H1 (cell line): Measurements from ENCODE around the gene FCGBP. TPM values are rescaled to one million over a fixed set of nuclear protein-coding genes. Genes with fewer than 3 reads are reported as not detected.
"Not testable (repeated sequence)": the region's sequence is repeated elsewhere in the genome, so short reads cannot be mapped to it uniquely, and the experiment has no call there.

Experiments
- CTCF ChIA-PET: fragments of 300-600 bp; sonication (Branson Sonifier 250); formaldehyde crosslinking; loops from one replicate; lab custom pipeline; 2021; ENCODE audit not compliant: partially characterized antibody; lab: Charles Lee
- POLR2A ChIA-PET: fragments of 300-600 bp; sonication (Branson Sonifier 250); formaldehyde crosslinking; loops from one replicate; lab custom pipeline; 2021; ENCODE audit warnings: inconsistent platforms; ENCODE audit not compliant: partially characterized antibody; lab: Charles Lee
- DNase-seq, 2 experiments: peaks; one replicate each; pipeline versions ENCODE4 v3.0.0 to v3.0.0-alpha.2; 2010 to 2022; ENCODE audit warnings: low spot score in 2 of 2, low read depth in 1 of 2, mixed read lengths in 1 of 2
- FAIRE-seq: peaks from 2 replicates; lab custom pipeline; 2011; peaks lifted over from hg19 to GRCh38; lab: Jason Lieb, UNC
- H2AFZ ChIP-seq: 2 replicates; pipeline ENCODE4 v1.8.1; 2012; ENCODE audit warnings: low read length, inconsistent platforms
- H2AK5ac ChIP-seq: 2 replicates; pipeline ENCODE4 v1.6.1; 2013; ENCODE audit warnings: low read depth, low read length
- H2BK120ac ChIP-seq: replicated peaks from 2 replicates; pipeline ENCODE3; 2013; ENCODE audit warnings: low read depth, low read length, inconsistent platforms
- H2BK12ac ChIP-seq: 2 replicates; pipeline ENCODE4 v1.6.1; 2013; ENCODE audit warnings: low read depth, low read length
- H2BK15ac ChIP-seq: 2 replicates; pipeline ENCODE4 v1.6.1; 2013; ENCODE audit warnings: low read length
- H2BK20ac ChIP-seq: 2 replicates; pipeline ENCODE4 v1.6.1; 2013; ENCODE audit warnings: low read length
- H2BK5ac ChIP-seq: 2 replicates; pipeline ENCODE4 v1.6.1; 2013; ENCODE audit warnings: low read depth, low read length
- H3K14ac ChIP-seq: 2 replicates; pipeline ENCODE4 v1.6.1; 2013; ENCODE audit warnings: inconsistent platforms; ENCODE audit not compliant: insufficient read length
- H3K18ac ChIP-seq: 2 replicates; pipeline ENCODE4 v1.6.1; 2013; ENCODE audit warnings: low read length; ENCODE audit errors: extremely low read depth
- H3K23ac ChIP-seq: 2 replicates; pipeline ENCODE4 v1.6.1; 2013; ENCODE audit warnings: inconsistent platforms; ENCODE audit not compliant: insufficient read length
- H3K23me2 ChIP-seq: 2 replicates; pipeline ENCODE4 v1.6.1; 2013; ENCODE audit warnings: low read depth, low read length
- H3K27ac ChIP-seq: 2 replicates; pipeline ENCODE4 v1.6.1; 2011; ENCODE audit warnings: low read depth, low read length, inconsistent platforms
- H3K27me3 ChIP-seq, 4 experiments: replicated peaks in 1 of 4; 1 replicate in 1 of 4; 2 replicates in 3 of 4; pipeline versions ENCODE4 v1.6.1 to v1.8.1; 2011 to 2013; ENCODE audit warnings: low read length in 3 of 4, mild to moderate bottlenecking in 3 of 4, inconsistent platforms in 2 of 4, mixed read lengths in 2 of 4, moderate library complexity in 1 of 4; ENCODE audit not compliant: control insufficient read depth in 3 of 4, insufficient read depth in 3 of 4; ENCODE audit errors: extremely low read depth in 1 of 4
- H3K36me3 ChIP-seq, 4 experiments: 2 replicates each; pipeline versions ENCODE4 v1.6.1 to v1.8.1; 2011 to 2013; ENCODE audit warnings: mild to moderate bottlenecking in 4 of 4, low read length in 3 of 4, moderate library complexity in 2 of 4, control low read depth in 1 of 4, inconsistent platforms in 1 of 4; ENCODE audit not compliant: insufficient read depth in 4 of 4, control insufficient read depth in 2 of 4
- H3K4ac ChIP-seq: replicated peaks from 2 replicates; pipeline ENCODE3; 2013; ENCODE audit warnings: low read length, low read depth, mixed read lengths, inconsistent platforms; ENCODE audit not compliant: insufficient read length
- H3K4me1 ChIP-seq, 4 experiments: replicated peaks in 1 of 4; 1 replicate in 1 of 4; 2 replicates in 3 of 4; pipeline versions ENCODE4 v1.6.1 to v1.8.1; 2011 to 2013; ENCODE audit warnings: low read length in 3 of 4, inconsistent platforms in 2 of 4, mixed read lengths in 1 of 4; ENCODE audit not compliant: insufficient read depth in 4 of 4, control insufficient read depth in 3 of 4
- H3K4me2 ChIP-seq, 2 experiments: 2 replicates each; pipeline versions ENCODE4 v1.6.1 to v1.8.1; 2011 to 2013; ENCODE audit warnings: low read depth in 2 of 2, low read length in 2 of 2, control low read depth in 1 of 2, inconsistent platforms in 1 of 2, mild to moderate bottlenecking in 1 of 2; ENCODE audit not compliant: insufficient read depth in 1 of 2
- H3K4me3 ChIP-seq, 4 experiments: fragments of 200-600, 300-600 bp in 1 of 4; sonication (generic), shearing (Covaris generic), sonication (Bioruptor Twin) in 1 of 4; 2 replicates each; pipeline versions ENCODE4 v1.5.1 to v1.8.1; 2011 to 2016; ENCODE audit warnings: low read length in 4 of 4, low read depth in 3 of 4, control low read depth in 2 of 4, inconsistent platforms in 2 of 4, mild to moderate bottlenecking in 2 of 4, mixed read lengths in 1 of 4, moderate library complexity in 1 of 4; ENCODE audit not compliant: insufficient read depth in 2 of 4; ENCODE audit errors: extremely low read depth in 1 of 4
- H3K56ac ChIP-seq: replicated peaks from 2 replicates; pipeline ENCODE3; 2013; ENCODE audit warnings: low read depth, mild to moderate bottlenecking, mixed read lengths, low read length, inconsistent platforms; ENCODE audit not compliant: insufficient read length
- H3K79me1 ChIP-seq: 2 replicates; pipeline ENCODE4 v1.6.1; 2013; ENCODE audit warnings: low read depth, low read length, control low read depth
- H3K79me2 ChIP-seq, 2 experiments: 2 replicates each; pipeline versions ENCODE4 v1.6.1 to v1.8.1; 2012 to 2013; ENCODE audit warnings: low read length in 2 of 2, mild to moderate bottlenecking in 2 of 2, inconsistent platforms in 1 of 2; ENCODE audit not compliant: insufficient read depth in 2 of 2, control insufficient read depth in 1 of 2
- H3K9ac ChIP-seq, 4 experiments: replicated peaks in 1 of 4; 1 replicate in 1 of 4; 2 replicates in 3 of 4; pipeline versions ENCODE4 v1.6.1 to v1.8.1; 2011 to 2013; ENCODE audit warnings: low read depth in 3 of 4, low read length in 3 of 4, control low read depth in 2 of 4, mild to moderate bottlenecking in 2 of 4, moderate library complexity in 2 of 4, inconsistent platforms in 1 of 4; ENCODE audit errors: extremely low read depth in 1 of 4
- H3K9me3 ChIP-seq, 2 experiments: 2 replicates each; pipeline versions ENCODE4 v1.6.1 to v1.8.1; 2012 to 2013; ENCODE audit warnings: mild to moderate bottlenecking in 2 of 2, moderate library complexity in 2 of 2, control low read depth in 1 of 2, inconsistent platforms in 1 of 2, low read depth in 1 of 2, low read length in 1 of 2, mixed read lengths in 1 of 2; ENCODE audit not compliant: insufficient read depth in 2 of 2
- H4K20me1 ChIP-seq, 2 experiments: replicated peaks in 1 of 2; 2 replicates each; pipeline versions ENCODE3 to v1.8.1; 2011 to 2013; ENCODE audit warnings: inconsistent platforms in 2 of 2, low read length in 2 of 2, mild to moderate bottlenecking in 1 of 2; ENCODE audit not compliant: insufficient read depth in 2 of 2, control insufficient read depth in 1 of 2
- H4K5ac ChIP-seq: 2 replicates; pipeline ENCODE4 v1.6.1; 2013; ENCODE audit warnings: low read length, low read depth, mixed read lengths, inconsistent platforms; ENCODE audit not compliant: insufficient read length
- H4K8ac ChIP-seq: 2 replicates; pipeline ENCODE4 v1.8.0; 2013; ENCODE audit warnings: mild to moderate bottlenecking, moderate library complexity, low read length, inconsistent platforms; ENCODE audit not compliant: insufficient read depth; ENCODE audit errors: extremely low read depth
- H4K91ac ChIP-seq: replicated peaks from 2 replicates; pipeline ENCODE3; 2013; ENCODE audit warnings: low read length, mixed read lengths, inconsistent platforms; ENCODE audit not compliant: insufficient read length
- CTBP2 ChIP-seq: IDR thresholded peaks from 2 replicates; pipeline ENCODE4 v1.7.0; 2011; ENCODE audit warnings: borderline replicate concordance, mild to moderate bottlenecking, moderate library complexity, mixed read lengths, low read length; ENCODE audit not compliant: insufficient read depth, insufficient read length
- GTF2F1 ChIP-seq: IDR thresholded peaks from 2 replicates; pipeline ENCODE4 v1.6.1; 2012; ENCODE audit warnings: low read depth, low read length, improper control_type of control experiment, borderline replicate concordance
- RAD21 ChIP-seq, 2 experiments: IDR thresholded peaks in 1 of 2; conservative IDR thresholded peaks in 1 of 2; 2 replicates each; pipeline ENCODE4 v1.6.1; 2011; ENCODE audit warnings: low read depth in 2 of 2, low read length in 2 of 2, improper control_type of control experiment in 1 of 2, inconsistent platforms in 1 of 2, mild to moderate bottlenecking in 1 of 2, moderate library complexity in 1 of 2
- WGBS, 2 experiments: shearing (Covaris generic) in 1 of 2; methylation state at CpG; one replicate each; pipeline versions ENCODE4 v1.1.6 to v1.1.7; 2013 to 2015; ENCODE audit warnings: low lambda C conversion rate in 2 of 2, mixed read lengths in 2 of 2, inconsistent platforms in 1 of 2, low coverage in 1 of 2, missing lambda C conversion rate in 1 of 2; ENCODE audit not compliant: insufficient replicate concordance in 2 of 2, insufficient coverage in 1 of 2, insufficient read length in 1 of 2; ENCODE audit errors: extremely low coverage in 1 of 2, missing lambda C conversion rate in 1 of 2; 5-methylcytosine and 5-hydroxymethylcytosine counted together
- polyA plus RNA-seq, 7 experiments: library from polyadenylated mRNA; depleted of rRNA in 3 of 7; stranded (reverse) in 5 of 7; unstranded in 2 of 7; fragments of >200 nt in 5 of 7; fragments of 200-250 nt in 2 of 7; gene quantifications; 1 replicate in 5 of 7; 2 replicates in 1 of 7; 4 replicates in 1 of 7; pipeline versions ENCODE4 v1.2.1 to v1.2.3, GENCODE V29; 2011 to 2013; ENCODE audit warnings: missing spikeins in 2 of 7, mixed read lengths in 2 of 7
- total RNA-seq: library from RNA; stranded (reverse); fragmentation: NEBNext Ultra II Directional; extraction: Animal tissue kit (Norgen Biotek cat#: 25700); gene quantifications from 2 replicates; pipeline ENCODE4 v1.2.1, GENCODE V29; 2021

Gene FCGBP
- total and polyA plus RNA-seq, 2 of the 8 experiments (the other 6 are each of a cell fraction or from before 2014, with no cell fraction given), result 1.1 to 3.1 TPM

DNA sequence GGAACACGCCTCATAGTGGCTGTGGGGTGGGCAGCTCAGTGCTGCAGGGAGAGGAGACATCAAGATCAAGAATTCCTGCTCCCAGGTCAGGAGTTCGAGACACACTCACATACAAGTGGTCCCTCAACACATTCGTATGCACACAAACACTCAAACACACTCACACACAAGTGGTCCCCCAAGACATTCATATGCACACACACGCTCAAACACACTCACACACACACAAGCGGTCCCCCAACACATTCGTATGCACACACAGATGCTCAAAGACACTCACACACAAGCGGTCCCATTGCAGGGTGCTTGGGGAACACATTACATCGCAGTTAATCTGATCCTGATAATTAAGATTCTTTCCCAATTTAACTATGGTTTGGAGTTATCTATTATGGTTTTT is 28.2 kb downstream of the FCGBP start (continued):
- no peak for TF ChIP-seq CTBP2
- TF ChIP-seq GTF2F1, result no peak
- TF ChIP-seq RAD21 (IDR thresholded peaks at IDR 0.05 in 1 of 2, conservative IDR thresholded peaks at IDR 0.05 in 1 of 2; ENCODE audit: low read depth in 2 of 2, low read length in 2 of 2), result no peak

DNA sequence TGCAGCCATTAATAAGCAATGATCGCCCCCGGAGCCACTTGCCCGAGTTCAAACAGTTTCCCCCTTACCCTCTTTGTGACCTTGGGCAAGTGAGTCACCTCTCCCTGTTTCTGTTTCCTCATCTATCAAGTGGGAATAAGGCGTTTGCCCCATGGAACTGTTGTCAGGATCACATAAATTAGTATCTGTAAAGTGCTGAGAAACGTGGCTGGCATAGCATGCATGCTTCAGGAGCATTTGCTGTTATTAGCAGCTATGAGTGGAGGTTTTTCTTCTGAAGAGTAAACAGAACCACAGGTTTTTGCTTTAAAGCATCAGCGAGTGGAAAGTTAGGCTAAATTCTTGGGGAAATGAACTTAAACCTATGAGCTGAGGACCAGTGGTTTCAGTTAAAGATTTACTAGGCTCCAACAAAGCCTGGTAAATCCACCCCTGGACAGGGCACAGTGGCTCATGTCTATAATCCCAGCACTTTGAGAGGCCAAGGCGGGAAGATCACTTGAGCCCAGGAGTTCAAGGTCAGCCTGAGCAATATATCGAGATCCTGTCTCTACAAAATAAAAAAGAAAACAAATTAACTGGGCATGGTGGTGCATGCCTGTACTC is 30.8 kb downstream of the FCGBP start:
- H3K4ac ChIP-seq, H4K91ac ChIP-seq, H3K79me2 ChIP-seq, H2BK5ac ChIP-seq, H3K23me2 ChIP-seq, H2BK20ac ChIP-seq, H3K36me3 ChIP-seq, POLR2A ChIA-PET, H2BK120ac ChIP-seq, H3K79me1 ChIP-seq, H3K14ac ChIP-seq, H2AK5ac ChIP-seq, H2AFZ ChIP-seq, H3K27me3 ChIP-seq, H3K9me3 ChIP-seq, H3K4me3 ChIP-seq, H3K23ac ChIP-seq, H2BK15ac ChIP-seq, H3K27ac ChIP-seq, H3K9ac ChIP-seq, H3K56ac ChIP-seq, H4K5ac ChIP-seq, H4K8ac ChIP-seq, FAIRE-seq, H2BK12ac ChIP-seq, H3K4me2 ChIP-seq, H3K4me1 ChIP-seq, H4K20me1 ChIP-seq, DNase-seq, CTCF ChIA-PET, H3K18ac ChIP-seq: not testable (repeated sequence)
- WGBS, 2 experiments, result 69% methylated on average over 4 of the region's 8 CpGs; no CpG with 5 or more reads in 1 of the 2 experiments
